OCI-LY1 (cell line): Measurements from ENCODE around the gene LTN1.

Source experiments
- EZH2 ChIP-seq: fragments of 200-600 bp; sonication (generic), shearing (Covaris generic); IDR thresholded peaks from 2 replicates; pipeline ENCODE4 v1.8.0; 2017; ENCODE audit warnings: borderline replicate concordance, mixed run types, mild to moderate bottlenecking, antibody characterized with exemption, low read length, moderate library complexity, mixed read lengths
- TF ChIP-seq, protein P1 (sequence below): fragments of 200-600 bp; sonication (generic), shearing (Covaris generic); IDR thresholded peaks from 2 replicates; pipeline ENCODE4 v1.5.1; 2017; ENCODE audit warnings: mild to moderate bottlenecking, antibody characterized with exemption, low read length, moderate library complexity, mixed read lengths

GRCh38 chr21:29030909-29031308 is 38.2 kb upstream of the LTN1 start:
- TF ChIP-seq EZH2: no peak
- TF ChIP-seq, protein P1, sequence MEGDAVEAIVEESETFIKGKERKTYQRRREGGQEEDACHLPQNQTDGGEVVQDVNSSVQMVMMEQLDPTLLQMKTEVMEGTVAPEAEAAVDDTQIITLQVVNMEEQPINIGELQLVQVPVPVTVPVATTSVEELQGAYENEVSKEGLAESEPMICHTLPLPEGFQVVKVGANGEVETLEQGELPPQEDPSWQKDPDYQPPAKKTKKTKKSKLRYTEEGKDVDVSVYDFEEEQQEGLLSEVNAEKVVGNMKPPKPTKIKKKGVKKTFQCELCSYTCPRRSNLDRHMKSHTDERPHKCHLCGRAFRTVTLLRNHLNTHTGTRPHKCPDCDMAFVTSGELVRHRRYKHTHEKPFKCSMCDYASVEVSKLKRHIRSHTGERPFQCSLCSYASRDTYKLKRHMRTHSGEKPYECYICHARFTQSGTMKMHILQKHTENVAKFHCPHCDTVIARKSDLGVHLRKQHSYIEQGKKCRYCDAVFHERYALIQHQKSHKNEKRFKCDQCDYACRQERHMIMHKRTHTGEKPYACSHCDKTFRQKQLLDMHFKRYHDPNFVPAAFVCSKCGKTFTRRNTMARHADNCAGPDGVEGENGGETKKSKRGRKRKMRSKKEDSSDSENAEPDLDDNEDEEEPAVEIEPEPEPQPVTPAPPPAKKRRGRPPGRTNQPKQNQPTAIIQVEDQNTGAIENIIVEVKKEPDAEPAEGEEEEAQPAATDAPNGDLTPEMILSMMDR: no peak
